ENCODE data around the gene PDE4D.

PDE4D gene

DNA sequence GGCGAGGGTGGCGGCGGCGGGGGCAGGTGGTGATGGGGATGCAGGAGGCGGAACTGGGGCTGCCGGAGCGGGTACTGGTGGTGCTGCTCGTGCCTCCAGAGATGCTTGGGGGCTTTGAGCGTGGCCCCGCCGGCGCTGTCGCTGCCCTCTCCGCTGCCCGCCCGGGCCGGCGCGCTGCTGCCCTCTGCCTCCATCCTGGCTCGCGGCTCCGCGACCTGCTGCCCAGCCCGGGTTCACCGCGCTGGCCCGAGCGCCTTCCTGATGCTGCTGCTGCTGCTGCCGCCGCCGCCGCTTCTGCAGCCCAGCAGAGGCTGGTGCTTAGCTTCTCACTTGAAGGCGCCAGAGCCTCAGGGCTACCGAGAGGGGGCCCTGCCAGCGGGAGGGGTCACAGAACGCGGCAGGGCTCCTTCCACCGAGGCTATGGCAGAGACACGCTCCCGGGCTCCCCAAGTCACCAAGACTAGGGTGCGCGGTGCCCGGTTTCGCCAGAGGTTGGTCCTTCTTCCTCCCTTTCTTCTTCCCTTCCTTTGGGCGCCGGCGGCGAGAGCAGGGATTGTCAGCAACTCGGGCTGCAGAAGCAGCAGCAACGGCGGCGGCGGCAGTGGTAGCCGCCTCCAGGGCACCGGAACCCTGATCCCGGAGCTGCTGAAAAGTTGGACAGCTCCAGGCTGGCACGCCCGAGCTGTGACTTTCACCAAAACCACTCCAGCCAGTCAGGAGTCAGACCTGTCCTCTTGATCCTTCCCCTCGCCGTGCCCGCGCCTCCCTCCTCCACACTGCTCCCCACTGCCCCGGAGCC, at the start of gene PDE4D:
TSS of gene PDE4D (minus strand) at position 298 of the 799 bp plus-strand sequence.
- peak; percentile 32 for DNase-seq

DNA sequence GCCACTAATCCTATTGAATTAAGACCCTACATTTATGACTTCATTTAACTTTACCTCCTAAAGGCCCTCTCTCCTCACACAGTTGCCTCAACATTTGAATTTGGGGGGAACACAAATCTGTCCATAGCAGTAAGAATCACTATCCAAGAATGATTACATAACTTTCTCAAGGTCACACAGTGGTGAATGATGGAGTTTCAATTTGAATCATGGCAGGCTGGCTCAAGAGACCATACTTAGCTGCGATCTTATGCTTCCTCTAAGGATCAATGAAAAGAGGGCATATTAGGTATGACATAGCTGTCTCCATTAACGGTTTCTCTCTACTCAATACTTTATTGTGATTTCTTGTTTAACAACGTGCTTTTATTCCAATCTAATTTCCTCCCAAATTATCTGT, 44.1 kb upstream of the PDE4D start:
- DNase-seq, result no peak

DNA sequence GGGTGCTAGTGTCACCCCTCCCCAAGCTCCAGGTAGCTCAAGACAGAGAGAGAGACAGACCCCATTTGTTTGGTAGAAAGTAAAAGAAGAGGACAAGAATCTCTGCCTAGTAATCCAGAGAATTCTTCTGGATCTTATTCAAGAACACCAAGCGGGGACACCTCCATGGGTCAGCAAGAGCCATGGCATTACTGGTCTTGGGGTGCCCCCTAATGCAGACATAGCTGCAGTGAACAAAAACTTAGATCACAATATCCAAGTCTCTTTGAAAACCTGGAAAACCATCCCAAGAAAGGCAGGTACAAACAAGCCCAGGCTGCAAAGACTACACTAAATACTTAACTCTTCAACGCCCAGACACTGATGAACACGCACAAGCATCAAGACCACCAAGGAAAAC, 29.9 kb upstream of the PDE4D start:
- DNase-seq, result no peak

DNA sequence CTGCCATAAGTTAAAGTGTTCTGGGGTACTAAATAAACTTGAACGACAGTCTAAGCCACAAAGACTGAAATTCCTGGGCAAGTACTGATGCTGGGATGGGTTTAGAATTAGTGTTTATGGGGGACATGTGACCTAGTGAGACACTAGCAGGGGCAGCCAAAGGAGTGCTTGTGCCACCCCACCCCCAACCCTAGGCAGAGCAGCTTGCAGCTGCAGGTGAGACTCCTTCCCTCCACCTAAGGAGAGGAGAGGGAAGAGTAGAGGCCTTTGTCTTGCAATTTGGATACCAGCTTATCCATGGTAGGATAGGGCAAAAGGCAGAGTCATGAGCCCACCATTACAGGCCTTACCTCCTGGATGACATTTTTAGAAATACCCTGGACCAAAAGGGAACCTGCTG, 28.7 kb upstream of the PDE4D start:
- no peak for DNase-seq

DNA sequence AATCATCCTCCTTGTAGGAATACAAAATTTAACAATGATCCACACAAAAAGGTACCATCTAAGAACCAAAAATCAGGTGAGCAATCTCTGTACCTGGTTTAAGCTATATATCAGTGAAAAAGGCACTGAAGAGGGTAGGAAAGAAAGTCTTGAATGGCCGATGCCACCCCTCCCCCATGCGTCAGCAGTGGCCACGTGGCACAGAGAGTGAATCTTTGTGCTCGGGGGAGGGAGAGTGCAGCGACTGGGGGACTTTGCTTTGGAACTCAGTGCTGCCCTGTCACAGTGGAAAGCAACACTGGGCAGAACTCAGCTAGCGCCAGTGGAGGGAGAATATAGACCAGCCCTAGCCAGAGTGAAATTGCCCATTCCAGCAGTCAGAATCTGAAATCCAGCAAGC, 28.3 kb upstream of the PDE4D start:
- DNase-seq, result no peak

DNA sequence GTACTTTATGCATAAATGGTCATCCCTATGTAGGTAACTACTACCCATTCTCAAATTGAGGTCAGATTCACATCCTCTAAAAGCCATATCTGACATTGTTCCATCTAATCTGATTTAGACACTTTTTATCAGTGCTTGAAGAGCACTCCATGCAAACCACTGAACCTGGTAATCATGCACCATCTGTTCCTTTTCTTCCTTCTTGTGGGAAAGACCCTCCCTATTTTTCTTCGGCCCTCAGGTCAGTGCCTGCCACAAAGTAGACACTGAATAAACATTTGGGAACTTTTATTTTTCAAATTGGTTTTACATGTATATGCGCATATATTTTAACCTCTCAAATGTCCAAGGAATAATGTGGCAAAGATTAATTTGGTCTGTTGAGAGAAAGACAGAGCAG, 26.0 kb upstream of the PDE4D start:
- no peak for DNase-seq

DNA sequence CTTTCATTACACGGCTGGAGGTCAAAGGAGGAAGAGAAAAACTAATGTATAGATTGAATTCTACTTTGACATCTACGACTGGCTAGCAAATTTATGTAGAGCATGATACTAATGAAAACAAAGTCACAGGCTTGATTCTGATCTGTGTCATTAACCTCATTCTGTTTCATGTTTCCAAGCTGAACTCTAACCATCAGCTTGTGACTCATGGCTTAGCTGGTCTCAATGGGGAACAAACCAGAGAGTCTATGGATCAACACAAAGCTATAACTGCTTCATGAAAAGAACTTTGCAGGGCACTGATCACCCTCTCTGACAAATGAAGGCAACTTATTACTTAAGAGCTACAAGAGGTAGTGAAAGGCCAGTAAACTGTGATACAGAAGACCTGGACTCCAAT, 23.6 kb upstream of the PDE4D start:
- no peak for DNase-seq

DNA sequence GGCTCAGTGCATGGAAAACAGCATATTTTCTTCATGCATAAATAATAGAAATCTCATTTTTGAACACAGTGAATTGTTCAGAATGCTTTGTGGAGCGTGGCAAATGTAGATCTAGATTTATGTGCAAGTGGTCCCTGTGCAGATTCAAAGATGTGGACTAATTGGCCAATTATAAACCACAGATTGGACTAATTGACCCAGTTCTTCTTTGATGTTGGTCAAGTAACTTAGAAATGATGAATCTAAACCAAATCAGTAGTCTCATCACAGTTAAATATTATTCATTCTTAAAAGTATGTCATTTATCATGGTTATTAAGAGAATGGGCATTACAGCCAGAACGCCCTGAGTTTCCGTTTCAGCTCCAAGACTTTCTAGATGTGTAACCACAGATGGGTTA, 11.7 kb upstream of the PDE4D start:
- no peak for DNase-seq

DNA sequence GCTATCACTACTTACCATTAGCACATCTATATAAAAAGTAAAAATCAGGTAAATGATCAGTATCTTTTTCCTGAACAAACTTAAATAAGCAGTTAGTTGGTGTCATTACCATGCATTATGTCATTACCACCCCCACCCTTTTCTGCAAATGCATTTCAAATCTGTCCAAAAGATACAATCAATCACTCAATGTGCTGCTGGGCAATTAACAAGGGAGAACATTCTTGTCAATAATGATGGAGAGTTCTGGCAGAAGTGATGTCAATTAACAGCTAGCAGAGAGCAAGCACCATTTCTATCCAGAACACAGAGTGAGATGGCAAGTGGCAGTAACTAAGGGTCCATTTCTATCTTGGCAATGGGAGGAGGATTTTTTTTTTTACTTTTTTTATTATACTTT, 3.5 kb upstream of the PDE4D start:
- no peak for DNase-seq

DNA sequence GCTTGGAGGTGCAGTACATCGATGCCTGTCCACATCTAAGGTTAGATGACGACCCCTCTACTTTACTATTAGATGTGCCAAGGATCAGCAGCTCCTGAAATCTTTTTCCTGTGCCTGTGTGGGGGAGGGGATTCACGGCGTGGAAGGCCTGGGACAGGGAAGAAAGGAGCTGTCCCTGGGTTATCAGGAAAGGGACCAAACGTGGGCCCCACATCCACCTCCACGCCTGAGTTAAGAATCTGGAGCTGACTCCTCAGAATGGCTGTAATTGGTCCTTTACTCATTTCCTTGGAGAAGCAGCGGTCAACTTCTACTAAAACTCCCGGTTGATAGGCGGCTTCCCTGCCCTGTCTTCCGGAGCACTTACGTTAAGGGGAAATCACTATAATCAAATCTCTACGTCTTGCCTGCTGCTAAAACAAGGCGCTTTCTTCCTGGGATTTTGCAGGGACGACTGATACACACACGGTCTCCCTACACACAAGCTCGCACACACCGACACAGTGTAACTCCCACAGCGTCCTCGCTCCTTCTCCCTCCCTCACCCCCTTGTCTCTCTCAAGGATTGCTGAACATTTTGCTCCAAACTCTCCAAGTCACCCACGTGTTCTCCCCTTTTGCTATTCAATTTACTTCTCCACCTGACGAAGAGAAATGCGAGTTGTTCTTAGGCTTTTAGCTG, 1.4 kb downstream of the PDE4D start:
- DNase-seq, result no peak

DNA sequence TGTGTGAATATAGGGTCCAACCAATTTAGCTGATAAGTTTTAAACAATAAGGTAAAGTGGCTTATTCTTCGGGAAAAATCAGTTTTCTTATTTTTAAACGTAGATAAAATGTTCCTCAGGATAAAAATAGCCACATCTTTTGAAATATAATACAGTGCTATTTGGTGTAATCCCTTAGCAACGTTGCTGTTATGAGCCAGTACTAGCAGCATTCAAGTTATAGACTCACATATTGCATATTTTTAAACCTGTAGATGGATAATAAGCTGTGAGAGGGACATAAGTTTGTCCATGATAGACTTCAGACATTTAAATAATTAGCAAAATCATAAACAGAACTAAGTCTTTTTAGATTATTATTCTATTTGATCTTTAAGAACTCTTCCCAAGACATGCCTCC, 6.3 kb downstream of the PDE4D start:
- no peak for DNase-seq

DNA sequence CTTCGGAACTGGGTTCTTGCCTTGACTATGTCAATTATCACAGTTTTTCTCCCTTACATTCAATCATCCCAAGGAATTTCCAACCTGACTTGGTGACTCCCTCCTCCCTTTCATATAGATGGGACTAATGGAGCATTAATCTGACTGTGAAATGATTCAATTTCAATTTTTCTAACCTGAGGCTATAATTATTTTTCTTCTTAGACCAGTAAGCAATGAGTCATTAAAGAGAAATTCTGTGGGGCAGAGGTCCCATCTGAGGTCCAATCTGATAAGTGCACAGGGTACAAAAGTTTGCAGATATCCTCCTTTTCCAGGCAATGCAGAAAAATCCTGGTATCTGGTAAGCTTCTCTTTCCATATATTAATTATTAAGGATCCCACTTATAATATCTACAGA, 18.9 kb downstream of the PDE4D start:
- DNase-seq, result no peak

DNA sequence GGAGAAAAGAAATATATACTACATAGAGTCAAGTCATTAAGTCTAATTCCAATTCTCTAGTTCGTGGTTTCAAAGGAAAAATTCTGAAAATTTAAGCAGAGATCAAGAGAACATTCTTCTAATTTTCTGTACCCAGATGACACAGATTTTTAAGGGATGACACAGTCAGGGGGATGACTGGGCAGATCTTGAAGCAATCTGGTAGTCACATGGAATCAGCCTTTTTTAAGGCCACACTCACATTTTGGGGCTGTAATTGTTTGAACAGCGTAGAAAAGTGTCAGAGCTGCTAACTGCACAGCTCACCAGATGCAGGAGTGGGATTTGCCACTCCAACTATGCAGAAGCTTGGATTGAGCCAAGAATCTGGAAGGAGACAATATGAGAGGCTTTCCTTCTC, 20.4 kb downstream of the PDE4D start:
- DNase-seq, result no peak

DNA sequence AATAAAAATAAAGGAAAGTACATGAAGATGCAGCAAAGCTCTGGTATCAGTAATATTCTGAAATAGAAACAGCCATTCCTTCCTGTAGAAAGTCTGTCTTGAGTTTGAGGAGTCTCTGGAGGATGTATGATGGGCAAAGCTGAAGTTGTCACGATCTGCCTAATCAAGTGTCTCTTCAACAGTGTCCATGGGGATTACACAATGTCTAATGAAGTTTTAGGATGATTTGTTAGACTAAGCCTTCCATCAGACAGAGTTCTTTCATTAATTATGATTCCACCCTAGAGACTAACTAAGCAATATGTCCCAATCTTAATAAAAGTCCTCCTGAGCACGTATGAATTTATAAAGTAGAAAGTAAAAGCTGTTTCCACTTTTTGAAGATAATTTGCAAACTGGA, 26.9 kb downstream of the PDE4D start:
- no peak for DNase-seq

DNA sequence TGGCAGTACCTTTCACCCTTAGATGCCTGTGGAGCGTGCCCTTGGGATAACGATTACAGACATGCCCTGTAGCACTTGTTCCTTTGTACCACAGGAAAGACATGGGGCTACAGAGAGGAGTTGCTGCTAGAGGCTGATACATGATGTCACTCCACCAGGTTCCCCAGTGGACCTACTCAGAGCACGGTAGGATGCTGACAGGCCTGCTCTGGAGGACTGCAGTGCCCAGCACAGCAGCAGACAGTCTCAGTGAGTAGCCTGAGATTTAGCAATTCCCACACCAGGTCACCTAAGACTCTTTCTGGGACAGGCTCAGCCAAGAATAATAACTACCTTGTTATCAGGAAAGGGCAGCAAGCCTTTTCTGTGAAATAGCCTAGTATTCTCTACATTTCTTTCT, 28.8 kb downstream of the PDE4D start:
- DNase-seq, result no peak

DNA sequence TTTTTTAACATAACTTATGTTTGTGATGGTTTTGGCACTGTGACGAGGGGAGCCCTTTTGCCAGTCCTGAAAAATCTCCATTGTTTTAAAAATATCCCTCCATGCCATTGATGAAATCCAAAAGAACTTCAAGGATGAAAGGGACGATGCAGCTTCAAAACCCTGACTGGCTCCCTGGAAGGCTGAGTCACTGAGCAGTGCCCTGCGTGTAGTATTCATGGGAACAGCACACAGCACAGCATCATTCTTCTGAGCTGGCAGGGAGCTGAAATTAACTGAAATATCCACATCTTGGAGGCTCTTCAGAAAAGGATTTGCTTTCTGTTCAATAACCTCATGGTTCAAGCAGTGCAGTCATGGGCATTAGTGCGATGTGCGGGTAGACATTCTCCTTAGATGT, 29.7 kb downstream of the PDE4D start:
- no peak for DNase-seq

DNA sequence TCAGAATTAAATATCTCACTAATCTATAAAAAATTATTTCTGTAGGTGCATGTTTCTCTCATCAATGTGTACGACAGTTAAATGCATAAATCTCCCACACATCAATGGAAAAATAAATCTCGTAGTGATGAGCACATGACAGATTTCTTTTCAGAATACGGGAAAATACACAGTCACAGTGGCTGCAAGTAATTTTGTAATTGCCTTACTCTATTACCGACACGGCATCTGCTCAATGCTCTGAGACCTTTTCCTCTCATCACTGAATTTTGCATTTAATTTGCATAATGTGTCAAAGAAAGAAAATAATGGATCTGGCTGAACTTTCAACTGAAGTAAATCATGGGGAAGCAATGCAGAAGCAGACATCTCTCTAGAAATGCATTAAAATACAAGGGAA, 37.2 kb downstream of the PDE4D start:
- no peak for DNase-seq

DNA sequence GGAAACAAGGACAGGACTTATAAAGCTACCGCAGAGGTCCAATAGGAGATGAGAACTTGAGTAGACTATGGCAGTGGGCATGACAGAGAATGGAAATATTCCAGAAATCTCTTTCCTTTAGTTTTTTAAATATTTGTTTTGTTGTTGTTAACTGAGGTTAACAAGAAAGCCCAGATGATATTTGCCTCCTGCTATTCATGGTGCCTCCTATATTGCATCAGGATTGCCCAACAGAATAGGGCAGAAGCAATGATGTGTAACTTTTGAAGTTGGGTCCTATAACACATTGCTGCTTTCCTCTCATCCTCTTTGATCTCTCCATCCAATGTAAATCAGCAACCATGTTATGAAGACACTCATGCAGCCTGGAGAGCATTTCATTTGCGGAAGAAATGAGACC, 42.8 kb downstream of the PDE4D start:
- DNase-seq, result no peak

DNA sequence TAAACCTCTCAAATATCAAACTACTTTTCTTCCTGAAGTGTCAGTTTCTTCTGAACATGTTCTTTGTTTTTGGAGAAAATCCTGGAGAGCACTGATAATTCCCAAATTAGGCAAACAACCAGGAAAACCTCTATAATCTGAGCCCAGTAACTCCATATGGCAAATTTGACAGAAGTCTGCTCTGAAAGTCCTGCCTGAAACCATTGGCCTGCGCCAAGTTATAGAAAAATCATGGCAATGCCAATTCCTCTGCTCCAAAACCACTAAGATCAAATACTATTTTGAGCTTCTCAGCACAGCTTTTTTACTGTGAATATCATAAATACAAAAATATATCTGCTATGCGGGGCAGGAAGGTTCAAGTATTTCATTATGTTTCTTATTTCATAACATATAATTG, 45.9 kb downstream of the PDE4D start:
- DNase-seq, result no peak

DNA sequence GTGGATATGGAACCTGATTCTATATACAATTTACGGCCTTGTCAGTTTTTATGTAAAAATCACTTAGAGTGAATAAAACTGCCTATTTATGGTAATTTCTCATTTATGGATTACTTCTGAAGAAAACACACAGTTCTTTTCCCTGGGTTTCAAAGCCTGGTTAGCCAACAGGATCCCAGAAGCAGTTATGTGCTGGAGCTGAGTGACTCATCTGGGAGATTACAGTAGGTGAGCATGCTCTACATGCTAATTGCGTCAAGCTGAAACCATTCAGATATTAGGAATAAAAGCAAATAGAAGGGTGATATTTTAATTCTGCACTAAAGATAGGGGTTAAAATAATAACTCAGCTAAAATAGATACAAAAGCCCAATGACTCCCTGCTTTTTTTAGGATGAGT, 47.8 kb downstream of the PDE4D start:
- DNase-seq, result no peak

DNA sequence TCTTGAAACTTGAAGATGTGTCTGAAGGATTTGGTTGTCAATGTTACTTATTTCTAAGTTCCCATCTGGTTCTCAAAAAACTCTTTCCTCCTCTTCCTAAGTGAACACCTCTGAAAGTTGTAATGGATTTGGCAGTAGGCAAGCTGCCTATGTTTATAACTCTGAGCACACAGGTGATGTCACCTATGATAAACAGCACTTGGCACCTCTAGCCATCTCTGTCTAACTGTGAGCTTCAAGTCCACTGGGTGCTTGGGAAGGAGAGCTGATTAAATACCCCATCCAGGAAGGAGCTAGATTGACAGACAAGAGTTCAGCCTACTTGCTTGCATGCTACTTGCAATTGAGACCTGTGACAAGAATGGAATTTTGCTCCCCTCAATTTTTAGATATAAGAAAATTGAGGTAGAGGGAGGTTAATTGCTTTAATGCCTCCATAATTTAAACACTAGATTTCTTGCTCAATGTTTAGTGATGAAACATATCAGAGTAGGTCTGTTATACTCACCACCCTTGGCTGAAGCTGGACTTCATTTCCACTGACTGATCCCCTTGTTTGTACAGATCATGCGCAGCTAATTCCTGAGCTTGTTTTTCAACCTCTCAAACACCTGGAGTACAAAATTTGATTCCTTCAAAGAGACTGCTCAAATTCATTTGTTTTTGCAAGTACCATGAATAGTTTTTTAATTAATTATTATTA, 49.9 kb downstream of the PDE4D start:
- peak; percentile 10 for DNase-seq

DNA sequence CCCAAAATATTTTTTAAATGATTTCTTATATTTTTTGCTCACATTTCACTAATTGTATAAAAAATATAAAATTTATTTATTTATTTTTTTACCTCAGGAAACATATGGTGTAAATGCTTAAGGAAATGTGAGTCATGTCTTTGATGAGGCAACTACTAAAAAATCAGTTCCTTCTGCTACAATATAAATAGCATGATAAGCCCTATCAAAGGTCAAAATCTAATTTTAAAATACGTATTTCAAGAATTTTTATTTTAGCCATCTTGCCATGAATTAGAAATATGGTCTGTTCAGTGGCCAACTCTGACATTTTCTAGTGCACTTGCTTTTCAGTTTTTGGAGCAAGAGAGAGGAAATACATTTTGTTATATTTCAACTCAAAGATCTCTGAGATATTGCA, 50.5 kb downstream of the PDE4D start:
- no peak for DNase-seq

DNA sequence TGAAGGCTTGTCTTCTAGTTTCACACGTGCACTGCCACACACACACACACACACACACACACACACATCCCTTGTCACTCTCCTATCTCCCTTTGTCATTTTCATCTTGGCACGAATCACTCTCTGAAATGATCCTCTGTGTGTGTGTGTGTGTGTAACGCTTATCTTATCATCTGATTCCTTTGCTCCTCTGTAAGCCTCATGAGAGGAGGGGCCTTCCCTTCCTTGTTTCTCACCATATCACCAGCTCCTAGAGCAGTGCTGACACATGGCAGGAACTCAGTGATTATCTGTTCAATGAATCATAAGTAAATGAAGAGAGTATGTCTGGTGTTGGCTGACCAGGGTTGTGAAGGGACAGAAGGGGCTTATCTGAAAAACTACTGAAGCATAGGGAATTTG, 53.3 kb downstream of the PDE4D start:
- no peak for DNase-seq

DNA sequence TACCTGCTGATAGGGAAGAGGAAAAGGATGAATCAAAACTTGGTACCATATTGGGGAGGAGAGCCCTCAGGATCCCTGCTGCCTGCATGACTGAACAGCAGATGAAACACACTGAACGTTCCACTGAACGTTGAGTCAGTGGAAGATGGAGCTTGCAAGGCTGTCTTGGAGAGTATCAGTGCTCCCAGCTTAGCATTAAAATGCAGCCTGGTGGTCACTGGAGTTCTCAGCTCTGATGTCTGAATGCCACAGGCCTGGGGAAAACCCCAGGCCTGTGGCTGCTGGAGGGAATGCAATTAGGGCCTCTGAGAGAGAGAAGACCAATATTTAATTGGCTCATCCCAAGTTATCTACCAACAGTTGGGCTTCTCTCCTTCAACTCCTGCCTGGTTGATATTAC, 54.5 kb downstream of the PDE4D start:
- DNase-seq, result no peak
